ENCODE data around the gene AMELX.

Gene AMELX

GRCh38 chrX:11311706-11312105 lies 18.5 kb downstream of the AMELX start:
- no peak for DNase-seq

- no peak for DNase-seq
These were observed 26.8 kb downstream of the AMELX start for GRCh38 chrX:11319806-11320520.

DNA sequence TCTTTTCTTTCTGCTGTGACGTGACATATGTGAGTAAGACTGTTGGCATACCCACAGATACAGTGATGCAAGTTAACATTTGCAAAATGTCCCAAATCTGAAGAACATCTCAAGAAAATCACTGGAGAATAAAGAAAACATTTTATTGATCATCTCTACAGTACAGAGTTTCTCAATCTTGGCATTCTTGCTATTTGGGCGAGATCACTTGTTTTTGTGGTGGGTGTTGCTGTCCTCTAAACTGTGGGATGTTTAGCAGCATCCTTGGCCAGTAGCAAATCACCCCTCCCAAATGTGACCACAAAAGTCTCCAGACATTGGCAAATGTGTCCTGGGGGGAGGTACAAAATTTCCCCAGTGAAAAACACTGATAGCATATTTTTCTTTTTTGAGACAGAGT lies 28.8 kb downstream of the AMELX start:
- DNase-seq: no peak

GRCh38 chrX:11328134-11328533 lies 34.9 kb downstream of the AMELX start:
- no peak for DNase-seq

GRCh38 chrX:11329021-11329420 lies 35.8 kb downstream of the AMELX start:
- peak; percentile 8 for DNase-seq

DNA sequence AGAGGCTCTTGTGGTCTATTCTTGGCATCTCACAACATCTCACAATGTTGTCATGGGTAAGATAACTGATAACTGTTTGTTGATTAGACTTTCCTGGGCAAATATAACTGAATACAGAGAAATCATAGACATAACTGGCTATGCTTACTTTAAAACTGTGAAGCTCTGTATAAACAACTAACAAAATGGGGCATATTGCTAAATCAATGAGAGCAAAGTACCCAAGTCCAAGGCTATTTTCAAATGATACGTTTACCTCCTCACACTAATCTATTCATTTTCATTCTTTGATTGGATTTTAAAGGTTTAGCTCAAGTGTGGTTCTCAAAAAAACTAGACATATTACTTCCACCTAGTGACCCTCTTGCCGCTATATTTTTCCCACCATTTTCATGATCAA lies 38.6 kb downstream of the AMELX start:
- DNase-seq: no peak

DNA sequence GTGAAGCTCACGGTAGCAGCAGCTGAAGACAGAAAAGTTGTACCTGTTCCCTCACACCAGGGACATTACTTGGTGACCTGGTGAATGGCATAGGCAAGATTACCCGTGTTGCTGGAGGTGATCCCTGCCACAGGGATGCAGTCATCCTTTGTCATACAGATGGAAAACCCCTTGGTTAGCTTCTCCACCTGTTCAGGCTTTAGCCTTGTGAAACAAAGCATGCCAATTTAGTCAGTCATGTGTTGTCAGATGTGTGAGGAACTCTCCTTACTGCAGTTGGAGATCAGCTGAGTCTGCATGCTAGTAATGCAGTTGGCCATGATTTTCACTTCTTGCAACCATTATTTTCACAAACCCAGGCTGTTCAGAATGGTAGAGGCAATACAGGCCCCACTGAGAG lies 41.0 kb downstream of the AMELX start:
- DNase-seq: no peak

GRCh38 chrX:11336201-11336600 lies 43.0 kb downstream of the AMELX start:
- DNase-seq: no peak

GRCh38 chrX:11337292-11338009 lies 44.2 kb downstream of the AMELX start:
- no peak for DNase-seq

DNA sequence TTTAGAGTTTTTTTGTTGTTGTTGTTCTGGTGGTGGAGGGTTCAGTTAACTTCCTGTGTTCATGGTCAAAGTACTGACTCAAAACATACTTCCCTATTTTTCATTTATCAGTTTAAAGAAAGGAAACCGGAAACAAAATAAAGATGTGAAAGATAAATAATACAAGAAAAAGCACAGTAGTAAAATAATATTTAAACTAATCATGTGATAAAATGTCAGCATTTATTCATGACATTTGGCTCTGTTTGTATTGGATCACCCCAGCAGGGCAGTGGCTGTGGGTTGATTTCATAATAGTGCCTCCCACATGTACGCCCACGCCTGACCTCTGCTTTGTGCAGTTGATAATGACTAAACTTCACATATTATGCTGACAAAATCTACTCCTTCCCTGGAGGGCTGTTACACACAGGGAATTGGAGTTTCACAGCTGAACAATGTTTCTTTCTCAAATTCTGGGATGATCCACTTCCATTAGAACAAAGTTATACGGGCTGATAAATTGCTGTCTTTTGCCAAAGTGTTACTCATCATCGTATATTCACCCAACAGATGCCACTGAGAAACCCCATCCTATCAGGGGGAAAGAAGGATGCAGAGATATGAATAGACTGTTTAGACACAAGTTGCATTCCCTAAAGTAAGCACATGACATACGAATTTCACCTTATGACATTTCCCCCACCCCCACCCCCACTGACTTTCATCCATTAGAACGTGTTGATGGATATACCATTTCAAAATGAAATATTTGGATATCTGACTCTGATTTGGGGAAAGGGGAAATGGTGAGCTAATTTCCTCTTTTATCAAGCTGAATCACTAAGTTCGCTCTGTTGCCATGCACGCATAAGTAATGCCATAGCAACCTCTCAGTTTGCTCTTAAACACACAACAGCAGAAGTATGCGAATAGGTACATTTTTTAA lies 48.3 kb downstream of the AMELX start:
- DNase-seq: peak; percentile 91

- peak; percentile 37 for DNase-seq
These were observed 49.5 kb downstream of the AMELX start for GRCh38 chrX:11342673-11343072.

GRCh38 chrX:11346121-11346682 lies 53.0 kb downstream of the AMELX start:
- no peak for DNase-seq

DNA sequence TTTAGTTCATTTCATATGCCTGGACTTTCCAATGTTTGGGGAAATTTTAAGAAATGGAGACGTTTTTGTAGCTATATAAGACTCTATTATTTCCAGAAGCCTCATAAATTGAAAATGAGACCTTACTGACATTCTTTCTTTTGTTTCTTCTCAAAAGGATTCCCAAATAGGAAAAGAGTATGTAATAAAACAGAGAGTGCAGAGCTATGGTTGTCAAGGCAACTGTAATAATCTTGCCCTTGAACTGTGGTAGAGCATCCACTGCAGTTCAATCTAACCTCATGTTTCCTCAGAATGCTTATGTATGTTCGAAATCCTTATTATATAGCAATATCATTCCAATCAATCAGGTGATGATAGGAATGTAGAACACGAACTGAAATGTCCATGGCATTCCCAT lies 54.1 kb downstream of the AMELX start:
- DNase-seq: no peak

GRCh38 chrX:11349020-11349419 lies 55.8 kb downstream of the AMELX start:
- no peak for DNase-seq

- DNase-seq: peak; percentile 66
These were observed 56.6 kb downstream of the AMELX start for GRCh38 chrX:11349661-11350337.
